Osteoblast (primary cell): Measurements from ENCODE around the gene TESK2. TPM values are rescaled to one million over a fixed set of nuclear protein-coding genes. Genes with fewer than 3 reads are reported as not detected.

Experiments used
- DNase-seq: peaks from one replicate; pipeline ENCODE4 v3.0.0; 2011; ENCODE audit warnings: low spot score, mixed read lengths; ENCODE audit not compliant: insufficient read length; ENCODE audit errors: missing footprints
- H2AFZ ChIP-seq: 2 replicates; pipeline ENCODE4 v1.6.0; 2011; ENCODE audit warnings: mild to moderate bottlenecking, low read length
- H3K27ac ChIP-seq: 2 replicates; pipeline ENCODE4 v1.5.1; 2011; ENCODE audit warnings: mild to moderate bottlenecking, low read depth, low read length, moderate library complexity
- H3K27me3 ChIP-seq: 2 replicates; pipeline ENCODE4 v1.6.0; 2012; ENCODE audit warnings: mild to moderate bottlenecking, control low read depth, inconsistent platforms, low read length, moderate library complexity; ENCODE audit not compliant: insufficient read depth
- H3K36me3 ChIP-seq: 2 replicates; pipeline ENCODE4 v1.5.1; 2011; ENCODE audit warnings: mild to moderate bottlenecking, low read length, control low read depth, moderate library complexity; ENCODE audit not compliant: insufficient read depth
- H3K4me1 ChIP-seq: 2 replicates; pipeline ENCODE4 v1.5.1; 2011; ENCODE audit warnings: mild to moderate bottlenecking, low read length, control low read depth, moderate library complexity; ENCODE audit not compliant: insufficient read depth
- H3K4me2 ChIP-seq: 2 replicates; pipeline ENCODE4 v1.6.0; 2011; ENCODE audit warnings: mild to moderate bottlenecking, low read length; ENCODE audit not compliant: insufficient read depth
- H3K4me3 ChIP-seq: fragments of 200-600 bp; sonication (generic); 3 replicates; pipeline ENCODE4 v1.5.1; 2012; ENCODE audit warnings: mild to moderate bottlenecking, low read length, inconsistent platforms; ENCODE audit not compliant: insufficient read depth
- H3K79me2 ChIP-seq: 2 replicates; pipeline ENCODE4 v1.6.0; 2012; ENCODE audit warnings: mild to moderate bottlenecking, low read length, control low read depth, inconsistent platforms; ENCODE audit not compliant: insufficient read depth
- H3K9me3 ChIP-seq: 2 replicates; pipeline ENCODE4 v1.5.1; 2011; ENCODE audit warnings: low read depth, low read length, control low read depth
- H4K20me1 ChIP-seq: 2 replicates; pipeline ENCODE4 v1.6.0; 2012; ENCODE audit warnings: mild to moderate bottlenecking, low read length, control low read depth; ENCODE audit not compliant: insufficient read depth
- CTCF ChIP-seq: IDR thresholded peaks from 2 replicates; pipeline ENCODE4 v1.5.1; 2011; ENCODE audit warnings: mild to moderate bottlenecking, low read depth, low read length, moderate library complexity; ENCODE audit errors: extremely low read depth
- total RNA-seq: library from RNA; depleted of rRNA; stranded (reverse); fragments of >200 nt; gene quantifications from 2 replicates; pipeline ENCODE4 v1.2.3, GENCODE V29; 2012

The TESK2 gene
- total RNA-seq, 1 donor, result 5.4 TPM

GRCh38 chr1:45299296-45299695 is 191.7 kb downstream of the TESK2 start:
- no peak for TF ChIP-seq CTCF
- Histone ChIP-seq H4K20me1 (no peaks in the 10 kb centered on the region), H3K27me3 (no peaks in the 10 kb centered on the region), H3K4me2 (no peak overlapping the region), H2AFZ (no peak overlapping the region), H3K27ac (no peak overlapping the region), H3K4me3 (no peak overlapping the region), H3K9me3 (no peaks in the 10 kb centered on the region), H3K79me2 (no peaks in the 10 kb centered on the region), H3K4me1 (peaks cover 2% of the 10 kb centered on the region), H3K36me3 (no peaks in the 10 kb centered on the region)
- DNase-seq, result no peak

GRCh38 chr1:45297666-45298356 is 193.2 kb downstream of the TESK2 start:
- Histone ChIP-seq H3K9me3 (no peaks in the 10 kb centered on the region), H3K79me2 (no peaks in the 10 kb centered on the region), H3K4me2 (no peak overlapping the region), H3K4me1 (no peaks in the 10 kb centered on the region), H3K27me3 (no peaks in the 10 kb centered on the region), H3K27ac (no peak overlapping the region), H3K4me3 (no peak overlapping the region), H2AFZ (no peak overlapping the region), H3K36me3 (no peaks in the 10 kb centered on the region), H4K20me1 (no peaks in the 10 kb centered on the region)
- no peak for DNase-seq
- no peak for TF ChIP-seq CTCF

Other genes starting within 250 kb of the TESK2 start
- gene HPDL, start 164.3 kb downstream of the TESK2 start, total RNA-seq, result 0.36 and 0.59 TPM in 2 replicates
- 6.5 and 8.5 TPM in 2 replicates for gene TOE1, start 151.0 kb downstream of the TESK2 start, total RNA-seq
- 13.6 and 14.1 TPM in 2 replicates for gene MUTYH, start 150.7 kb downstream of the TESK2 start, total RNA-seq
- 1.8 TPM in 2 replicates for gene CCDC163, start 8.9 kb upstream of the TESK2 start, total RNA-seq
- 2.9 TPM in 2 replicates for gene MMACHC, start 9.1 kb upstream of the TESK2 start, total RNA-seq
- gene PRDX1, start 30.7 kb upstream of the TESK2 start, total RNA-seq, result 249 and 260 TPM in 2 replicates
- 129 and 136 TPM in 2 replicates for gene AKR1A1, start 59.7 kb upstream of the TESK2 start, total RNA-seq
- gene NASP, start 92.9 kb upstream of the TESK2 start, total RNA-seq, result 25.9 and 27.5 TPM in 2 replicates
- 0.72 and 1.5 TPM in 2 replicates for gene CCDC17, start 132.9 kb upstream of the TESK2 start, total RNA-seq
- 94.3 and 97.4 TPM in 2 replicates for gene GPBP1L1, start 195.4 kb upstream of the TESK2 start, total RNA-seq
- 10.5 and 11.8 TPM in 2 replicates for gene TMEM69, start 197.0 kb upstream of the TESK2 start, total RNA-seq